GM21529 (cell line): ENCODE data around the gene PRELID2.
"Not testable (repeated sequence)": the region's sequence is repeated elsewhere in the genome, so short reads cannot be mapped to it uniquely, and the experiment has no call there.

Experiments
- ATAC-seq: cut with Tn5 transposase; IDR thresholded peaks from one replicate; pipeline ENCODE4 v1.9.1; 2021; ENCODE audit not compliant: unreplicated experiment

Gene PRELID2

GRCh38 chr5:145840458-145841132, 5.5 kb upstream of the PRELID2 start:
- no peak for ATAC-seq

GRCh38 chr5:145838276-145838675, 3.1 kb upstream of the PRELID2 start:
- ATAC-seq = no peak

GRCh38 chr5:145836241-145836640, 1.1 kb upstream of the PRELID2 start:
- not testable (repeated sequence) for ATAC-seq

GRCh38 chr5:145835848-145836239, 702 bp upstream of the PRELID2 start:
- no peak for ATAC-seq

GRCh38 chr5:145834554-145834916, 607 bp downstream of the PRELID2 start:
- peak; percentile 3 for ATAC-seq

- no peak for ATAC-seq
Measured at GRCh38 chr5:145833631-145834200, 1.4 kb downstream of the PRELID2 start.

- ATAC-seq = no peak
Measured at GRCh38 chr5:145830594-145830993, 4.5 kb downstream of the PRELID2 start.

- no peak for ATAC-seq
Measured at GRCh38 chr5:145829708-145830361, 5.3 kb downstream of the PRELID2 start.

- no peak for ATAC-seq
Measured at GRCh38 chr5:145826895-145827674, 8.1 kb downstream of the PRELID2 start.

- ATAC-seq = peak; percentile 85
Measured at GRCh38 chr5:145825751-145826180, 9.4 kb downstream of the PRELID2 start.

GRCh38 chr5:145824040-145824439, 11.1 kb downstream of the PRELID2 start:
- no peak for ATAC-seq

- ATAC-seq = no peak
Measured at GRCh38 chr5:145818604-145819003, 16.5 kb downstream of the PRELID2 start.

- ATAC-seq = no peak
Measured at GRCh38 chr5:145812877-145813276, 22.3 kb downstream of the PRELID2 start.

- ATAC-seq = no peak
Measured at GRCh38 chr5:145811834-145812625, 23.1 kb downstream of the PRELID2 start.

GRCh38 chr5:145806923-145807322, 28.2 kb downstream of the PRELID2 start:
- ATAC-seq = no peak

- no peak for ATAC-seq
Measured at GRCh38 chr5:145805819-145806218, 29.3 kb downstream of the PRELID2 start.

GRCh38 chr5:145804701-145805100, 30.4 kb downstream of the PRELID2 start:
- ATAC-seq = no peak

GRCh38 chr5:145803112-145804004, 31.8 kb downstream of the PRELID2 start:
- ATAC-seq = no peak

- ATAC-seq = no peak
Measured at GRCh38 chr5:145801195-145801594, 33.9 kb downstream of the PRELID2 start.

- ATAC-seq = no peak
Measured at GRCh38 chr5:145800181-145800580, 35.0 kb downstream of the PRELID2 start.
